EL (cell line): ENCODE data around the gene PRSS36.

Experiments used
- DNase-seq: peaks from one replicate; pipeline ENCODE4 v3.0.0-alpha.2; 2016

Gene PRSS36

GRCh38 chr16:31094424-31095120, 55.3 kb downstream of the PRSS36 start, which contains the start of gene VKORC1:
Gene VKORC1 (minus strand): TSS chr16:31094797. CDS start chr16:31094729, 68 bp downstream.
- DNase-seq, result peak; percentile 98

DNA sequence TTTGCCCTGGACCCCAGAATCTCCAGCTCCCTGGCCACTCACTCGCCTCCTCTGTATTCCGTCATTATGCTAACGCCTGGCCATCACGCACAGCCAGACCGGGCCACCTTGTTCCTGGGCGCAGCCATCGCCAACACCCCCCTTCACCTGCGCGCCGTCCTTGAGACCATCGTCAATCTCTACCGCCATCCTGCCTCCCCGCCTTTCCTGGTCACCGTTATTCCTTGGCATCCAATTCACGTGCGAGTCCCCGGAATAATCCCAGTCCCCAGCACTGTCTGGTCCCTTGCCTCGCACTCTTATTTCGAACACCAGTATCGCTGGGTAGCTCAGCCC, 55.8 kb downstream of the PRSS36 start:
- no peak for DNase-seq

- DNase-seq, result peak; percentile 64
Observed at GRCh38 chr16:31093132-31093703, 56.6 kb downstream of the PRSS36 start.

DNA sequence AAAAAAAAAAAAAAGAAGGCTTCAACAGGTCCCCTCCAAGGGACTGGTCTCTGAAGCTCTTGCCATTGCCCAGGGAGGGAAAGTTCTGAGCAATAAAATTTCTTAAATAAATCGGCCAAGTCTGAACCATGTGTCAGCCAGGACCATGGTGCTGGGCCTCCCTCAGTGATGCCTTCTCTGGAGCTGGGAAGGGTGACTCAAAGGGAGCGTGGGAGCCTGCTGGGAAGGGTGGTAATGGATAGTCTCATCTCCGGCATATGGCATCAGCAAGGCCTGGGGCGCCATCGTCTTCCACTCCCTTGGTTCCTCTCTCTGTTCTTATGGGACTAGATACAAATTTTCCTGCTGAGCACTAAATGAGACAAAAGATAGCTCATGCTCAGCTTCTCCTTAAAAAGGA, 57.5 kb downstream of the PRSS36 start:
- peak; percentile 73 for DNase-seq

- peak; percentile 76 for DNase-seq
Observed at GRCh38 chr16:31090540-31090939, 59.3 kb downstream of the PRSS36 start.

- no peak for DNase-seq
Observed at GRCh38 chr16:31089199-31089598, 60.7 kb downstream of the PRSS36 start.
